HEK293T (cell line): ENCODE results near the gene TNIK.
A peak's percentile ranks its signal among the peaks of the same experiment; 100 is the strongest.

ENCODE experiments used
- CTCF ChIA-PET: fragments of 350-600 bp; formaldehyde crosslinking; extraction: SDS; loops from one replicate; lab custom pipeline; 2021; ENCODE audit warnings: antibody characterized with exemption, inconsistent platforms; lab: Yijun Ruan, JAX
- POLR2A ChIA-PET: fragments of 350-600 bp; formaldehyde crosslinking; extraction: SDS; loops from one replicate; lab custom pipeline; 2020; ENCODE audit warnings: antibody characterized with exemption, inconsistent platforms; lab: Yijun Ruan, JAX
- DNase-seq: peaks from one replicate; pipeline ENCODE4 v3.0.0; 2012; ENCODE audit warnings: mixed read lengths; ENCODE audit errors: extremely low spot score
- ARNT ChIP-seq: fragments of 450-650 bp; IDR thresholded peaks from 2 replicates; pipeline ENCODE4 v1.6.1; 2017; ENCODE audit warnings: mild to moderate bottlenecking
- BHLHE40 ChIP-seq: fragments of 450-650 bp; IDR thresholded peaks from 2 replicates; pipeline ENCODE4 v1.6.1; 2016; ENCODE audit warnings: mild to moderate bottlenecking, moderate library complexity, borderline replicate concordance
- CTBP1 ChIP-seq: fragments of 450-650 bp; IDR thresholded peaks from 2 replicates; pipeline ENCODE4 v1.6.1; 2016; ENCODE audit warnings: borderline replicate concordance
- ELF4 ChIP-seq: fragments of 450-650 bp; IDR thresholded peaks from 2 replicates; pipeline ENCODE4 v1.6.1; 2017; ENCODE audit warnings: antibody characterized with exemption
- FOXA1 ChIP-seq: fragments of 450-650 bp; IDR thresholded peaks from 2 replicates; pipeline ENCODE4 v1.6.1; 2016; ENCODE audit warnings: mild to moderate bottlenecking
- FOXK2 ChIP-seq: fragments of 450-650 bp; IDR thresholded peaks from 2 replicates; pipeline ENCODE4 v1.6.1; 2016; ENCODE audit warnings: mild to moderate bottlenecking
- FOXM1 ChIP-seq: fragments of 450-650 bp; IDR thresholded peaks from 2 replicates; pipeline ENCODE4 v1.6.1; 2017; ENCODE audit warnings: mild to moderate bottlenecking, borderline replicate concordance
- HDGF ChIP-seq: fragments of 450-650 bp; IDR thresholded peaks from 2 replicates; pipeline ENCODE4 v1.6.1; 2017; ENCODE audit warnings: antibody characterized with exemption, borderline replicate concordance
- L3MBTL2 ChIP-seq: fragments of 450-650 bp; conservative IDR thresholded peaks from 2 replicates; pipeline ENCODE4 v1.6.1; 2016; ENCODE audit warnings: mild to moderate bottlenecking
- LEF1 ChIP-seq: fragments of 450-650 bp; IDR thresholded peaks from 2 replicates; pipeline ENCODE4 v1.6.1; 2017; ENCODE audit warnings: mild to moderate bottlenecking, borderline replicate concordance
- NFRKB ChIP-seq: fragments of 450-650 bp; IDR thresholded peaks from 2 replicates; pipeline ENCODE4 v1.6.1; 2016; ENCODE audit warnings: mild to moderate bottlenecking, moderate library complexity
- SP1 ChIP-seq: fragments of 450-650 bp; IDR thresholded peaks from 2 replicates; pipeline ENCODE4 v1.6.1; 2017
- SUZ12 ChIP-seq: fragments of 450-650 bp; IDR thresholded peaks from 2 replicates; pipeline ENCODE4 v1.6.1; 2016; ENCODE audit warnings: mild to moderate bottlenecking
- TARDBP ChIP-seq: fragments of 450-650 bp; IDR thresholded peaks from 2 replicates; pipeline ENCODE4 v1.6.1; 2016
- ZNF384 ChIP-seq: fragments of 450-650 bp; IDR thresholded peaks from 2 replicates; pipeline ENCODE4 v1.6.1; 2016
- TF ChIP-seq, protein P1 (sequence below): fragments of 450-650 bp; IDR thresholded peaks from 2 replicates; pipeline ENCODE4 v1.6.1; 2016

Gene TNIK

GRCh38 chr3:171145798-171146197 is 314.4 kb downstream of the TNIK start:
- CTCF ChIA-PET = no interaction called here
- DNase-seq = no peak
- POLR2A ChIA-PET = no interaction called here
- TF ChIP-seq SUZ12 = no peak
- TF ChIP-seq, protein P1, sequence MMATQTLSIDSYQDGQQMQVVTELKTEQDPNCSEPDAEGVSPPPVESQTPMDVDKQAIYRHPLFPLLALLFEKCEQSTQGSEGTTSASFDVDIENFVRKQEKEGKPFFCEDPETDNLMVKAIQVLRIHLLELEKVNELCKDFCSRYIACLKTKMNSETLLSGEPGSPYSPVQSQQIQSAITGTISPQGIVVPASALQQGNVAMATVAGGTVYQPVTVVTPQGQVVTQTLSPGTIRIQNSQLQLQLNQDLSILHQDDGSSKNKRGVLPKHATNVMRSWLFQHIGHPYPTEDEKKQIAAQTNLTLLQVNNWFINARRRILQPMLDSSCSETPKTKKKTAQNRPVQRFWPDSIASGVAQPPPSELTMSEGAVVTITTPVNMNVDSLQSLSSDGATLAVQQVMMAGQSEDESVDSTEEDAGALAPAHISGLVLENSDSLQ = peak; percentile 22; the same call in 1 of the 2 replicates

DNA sequence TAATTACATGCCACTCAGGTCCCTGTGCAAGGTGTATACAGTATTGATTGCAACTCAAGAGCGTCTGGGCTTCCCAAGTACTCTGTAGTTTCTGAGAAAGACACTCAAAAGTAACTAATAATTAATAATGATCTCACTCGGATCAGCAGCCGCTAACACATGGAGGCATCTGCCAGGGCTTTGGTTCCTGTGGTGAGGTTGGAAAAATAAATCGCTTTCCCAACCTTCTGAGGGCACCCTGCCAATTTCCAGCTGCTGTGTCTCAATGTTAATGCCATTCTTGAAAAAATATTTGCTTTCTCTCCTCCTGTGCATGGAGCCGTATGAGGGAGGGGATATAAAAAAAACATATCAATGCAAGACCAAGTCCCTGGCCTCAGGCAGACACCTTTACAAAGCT is 317.2 kb downstream of the TNIK start:
- CTCF ChIA-PET = no interaction called here
- TF ChIP-seq FOXA1 (no peak), ZNF384 (no peak)
- POLR2A ChIA-PET = no interaction called here
- no peak for DNase-seq

- no peak for TF ChIP-seq HDGF
- no peak for TF ChIP-seq ARNT
- no peak for TF ChIP-seq L3MBTL2
- no peak for TF ChIP-seq LEF1
- no peak for TF ChIP-seq FOXA1
- TF ChIP-seq, protein P1 = no peak
- no peak for TF ChIP-seq NFRKB
- TF ChIP-seq FOXM1 = no peak
- no peak for TF ChIP-seq TARDBP
- no peak for TF ChIP-seq ZNF384
- no peak for TF ChIP-seq FOXK2
- no peak for TF ChIP-seq SUZ12
- TF ChIP-seq SP1 = no peak
- no peak for TF ChIP-seq ELF4
- no peak for TF ChIP-seq BHLHE40
- TF ChIP-seq CTBP1 = no peak
- POLR2A ChIA-PET = no interaction called here
- CTCF ChIA-PET = no interaction called here
- DNase-seq = no peak
Observed at GRCh38 chr3:171140246-171140645, 320.0 kb downstream of the TNIK start.

- ChIA-PET POLR2A (no interaction called here), CTCF (no interaction called here)
- DNase-seq = no peak
- no peak for TF ChIP-seq ZNF384
Observed at GRCh38 chr3:171138027-171138426, 322.2 kb downstream of the TNIK start.

DNA sequence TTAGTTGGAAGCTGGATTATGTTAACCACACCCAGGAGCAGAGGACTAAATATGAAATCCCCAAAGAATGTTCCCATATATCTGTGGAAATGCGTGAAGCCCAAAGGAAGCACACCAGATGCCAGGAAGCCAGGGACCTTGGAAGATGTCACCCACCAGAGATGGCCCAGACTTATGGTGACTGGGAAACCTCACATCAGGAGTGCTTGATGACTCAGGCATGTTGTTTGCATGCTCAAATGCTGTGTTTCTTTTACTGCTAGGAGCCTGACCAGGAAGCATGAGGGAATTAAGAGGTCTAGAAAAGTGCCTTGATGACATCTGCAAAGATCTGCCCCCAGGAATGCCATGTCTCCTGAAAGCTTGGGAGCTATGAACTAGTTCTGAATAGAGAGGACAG is 324.7 kb downstream of the TNIK start:
- ChIA-PET POLR2A (no interaction called here), CTCF (no interaction called here)
- no peak for TF ChIP-seq HDGF
- no peak for TF ChIP-seq SP1
- no peak for TF ChIP-seq ARNT
- TF ChIP-seq FOXA1 = no peak
- no peak for DNase-seq

GRCh38 chr3:171133796-171134569 is 326.2 kb downstream of the TNIK start:
- DNase-seq = no peak
- POLR2A ChIA-PET = no interaction called here
- TF ChIP-seq CTBP1 = no peak
- no peak for TF ChIP-seq NFRKB
- no peak for TF ChIP-seq FOXM1
- CTCF ChIA-PET = no interaction called here

GRCh38 chr3:171133337-171133736 is 326.9 kb downstream of the TNIK start:
- CTCF ChIA-PET = no interaction called here
- TF ChIP-seq NFRKB (no peak), SUZ12 (no peak), LEF1 (no peak), SP1 (no peak)
- POLR2A ChIA-PET = no interaction called here
- DNase-seq = no peak

- TF ChIP-seq FOXK2 (no peak), SP1 (no peak), BHLHE40 (no peak), L3MBTL2 (no peak), SUZ12 (no peak), CTBP1 (no peak), FOXM1 (no peak), ELF4 (no peak), FOXA1 (no peak), LEF1 (no peak), HDGF (no peak), ZNF384 (no peak), NFRKB (no peak), ARNT (no peak), TARDBP (no peak)
- TF ChIP-seq, protein P1 = no peak
- no peak for DNase-seq
- POLR2A ChIA-PET = no interaction called here
- CTCF ChIA-PET = no interaction called here
Observed at GRCh38 chr3:171132873-171133272, 327.3 kb downstream of the TNIK start.
